GM12874 (cell line): Measurements from ENCODE around the gene GALNT5.

Source experiments
- TF ChIP-seq, protein P1 (sequence below): IDR thresholded peaks from 2 replicates; pipeline ENCODE4 v1.5.1; 2011; ENCODE audit warnings: low read depth, mild to moderate bottlenecking, control low read depth, low read length, moderate library complexity; ENCODE audit not compliant: insufficient read depth

Gene GALNT5

DNA sequence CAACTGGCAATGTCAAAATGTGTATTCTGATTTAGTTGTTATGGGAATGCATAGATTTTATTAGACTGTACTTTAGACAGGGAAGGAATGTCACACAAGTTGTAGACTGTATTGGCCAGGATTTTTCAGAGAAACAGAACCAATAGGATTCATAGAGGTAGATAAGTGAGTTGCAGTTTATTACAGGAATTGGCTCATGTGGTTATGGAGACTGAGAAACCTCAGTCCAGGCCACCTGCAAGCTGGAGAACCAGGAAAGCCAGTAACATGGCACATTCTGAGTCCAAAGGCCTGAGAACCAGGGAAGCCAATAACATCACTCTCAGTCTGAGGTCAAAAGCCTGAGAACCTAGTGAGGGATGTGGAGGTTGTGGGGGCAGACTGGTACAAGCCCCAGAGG lies 1.8 kb upstream of the GALNT5 start:
- TF ChIP-seq, protein P1, sequence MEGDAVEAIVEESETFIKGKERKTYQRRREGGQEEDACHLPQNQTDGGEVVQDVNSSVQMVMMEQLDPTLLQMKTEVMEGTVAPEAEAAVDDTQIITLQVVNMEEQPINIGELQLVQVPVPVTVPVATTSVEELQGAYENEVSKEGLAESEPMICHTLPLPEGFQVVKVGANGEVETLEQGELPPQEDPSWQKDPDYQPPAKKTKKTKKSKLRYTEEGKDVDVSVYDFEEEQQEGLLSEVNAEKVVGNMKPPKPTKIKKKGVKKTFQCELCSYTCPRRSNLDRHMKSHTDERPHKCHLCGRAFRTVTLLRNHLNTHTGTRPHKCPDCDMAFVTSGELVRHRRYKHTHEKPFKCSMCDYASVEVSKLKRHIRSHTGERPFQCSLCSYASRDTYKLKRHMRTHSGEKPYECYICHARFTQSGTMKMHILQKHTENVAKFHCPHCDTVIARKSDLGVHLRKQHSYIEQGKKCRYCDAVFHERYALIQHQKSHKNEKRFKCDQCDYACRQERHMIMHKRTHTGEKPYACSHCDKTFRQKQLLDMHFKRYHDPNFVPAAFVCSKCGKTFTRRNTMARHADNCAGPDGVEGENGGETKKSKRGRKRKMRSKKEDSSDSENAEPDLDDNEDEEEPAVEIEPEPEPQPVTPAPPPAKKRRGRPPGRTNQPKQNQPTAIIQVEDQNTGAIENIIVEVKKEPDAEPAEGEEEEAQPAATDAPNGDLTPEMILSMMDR, result no peak

DNA sequence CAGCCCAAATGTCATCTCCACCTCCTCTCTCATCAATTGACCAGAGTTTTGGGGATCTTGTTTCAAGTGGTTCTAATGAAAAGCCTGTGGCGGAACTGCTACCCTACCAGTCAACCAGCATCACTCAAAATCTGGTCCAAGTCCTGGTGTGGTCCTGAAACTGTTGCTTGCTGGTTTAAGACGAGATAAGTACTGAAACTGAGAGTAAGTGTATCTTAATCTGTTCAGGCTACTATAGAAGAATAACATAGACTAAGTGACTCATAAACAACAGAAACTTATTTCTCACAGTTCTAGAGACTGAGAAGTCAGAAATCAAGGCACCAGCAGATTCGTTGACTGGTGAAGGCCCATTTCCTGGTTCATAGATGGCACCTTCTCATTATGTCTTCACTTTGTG lies 879 bp upstream of the GALNT5 start:
- TF ChIP-seq, protein P1, result no peak

GRCh38 chr2:157258520-157259326 lies 1.2 kb downstream of the GALNT5 start:
- TF ChIP-seq, protein P1, result no peak

DNA sequence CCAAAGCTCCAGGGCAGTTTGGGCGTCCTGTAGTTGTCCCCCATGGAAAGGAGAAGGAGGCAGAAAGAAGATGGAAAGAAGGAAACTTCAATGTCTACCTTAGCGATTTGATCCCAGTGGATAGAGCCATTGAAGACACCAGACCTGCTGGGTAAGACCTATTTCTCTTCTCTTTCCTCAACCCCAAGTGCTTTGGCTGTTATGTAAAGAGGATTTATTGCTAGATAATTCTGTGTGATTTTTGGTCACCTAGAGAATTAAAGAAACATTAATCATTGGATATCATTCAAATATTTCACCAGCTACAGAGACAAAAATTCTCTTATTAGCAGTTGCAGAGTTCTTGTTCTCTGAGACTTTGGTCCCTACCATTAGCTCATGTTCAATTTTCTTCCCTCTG lies 1.9 kb downstream of the GALNT5 start:
- TF ChIP-seq, protein P1, result no peak

GRCh38 chr2:157259960-157260359 lies 2.5 kb downstream of the GALNT5 start:
- TF ChIP-seq, protein P1, result no peak

- TF ChIP-seq, protein P1, result no peak
Observed at GRCh38 chr2:157260533-157261198, 3.2 kb downstream of the GALNT5 start.

DNA sequence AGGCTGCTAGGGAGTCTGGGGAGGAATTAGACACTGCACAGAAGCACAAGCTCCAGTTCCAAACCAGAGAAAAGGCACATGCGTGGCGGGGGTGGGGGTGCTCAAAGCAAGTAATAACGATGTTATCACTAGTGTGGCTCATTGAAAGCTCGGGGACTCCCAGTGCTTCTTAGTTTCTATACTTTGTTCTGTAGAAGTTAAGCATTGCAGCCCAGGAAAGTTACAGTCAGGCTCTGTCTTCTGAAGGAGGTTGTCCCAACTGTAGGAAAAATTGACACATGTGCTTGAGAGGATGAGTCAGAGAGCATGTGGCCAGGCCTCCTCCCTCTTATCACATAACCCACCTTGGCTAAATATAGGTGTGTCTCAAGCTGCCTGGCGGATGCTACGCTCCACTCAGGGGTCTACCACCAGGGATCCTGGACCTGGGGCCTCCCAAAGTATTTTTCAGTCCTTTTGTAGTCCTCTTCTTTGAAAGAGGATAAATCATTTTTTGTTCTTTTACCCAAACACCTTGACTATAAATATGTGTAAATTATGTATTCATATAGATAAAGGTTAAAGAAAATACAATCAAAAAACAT lies 3.8 kb downstream of the GALNT5 start:
- TF ChIP-seq, protein P1, result no peak
